Choroid plexus epithelial cell (primary cell): ENCODE data around the gene JMJD1C.
A peak's percentile ranks its signal among the peaks of the same experiment; 100 is the strongest.

Source experiments
- DNase-seq: peaks from one replicate; pipeline ENCODE4 v3.0.0-alpha.2; 2010; ENCODE audit warnings: low read depth
- H3K4me3 ChIP-seq: 2 replicates; pipeline ENCODE4 v1.5.1; 2011; ENCODE audit warnings: low read depth, mild to moderate bottlenecking, control low read depth, low read length, moderate library complexity
- CTCF ChIP-seq: conservative IDR thresholded peaks from 2 replicates; pipeline ENCODE4 v1.5.1; 2011; ENCODE audit warnings: low read depth, mild to moderate bottlenecking, control low read depth, inconsistent platforms, low read length, moderate library complexity

Gene JMJD1C

GRCh38 chr10:63430091-63430998, 35.4 kb downstream of the JMJD1C start:
- DNase-seq: peak; percentile 85
- no peak overlapping the region for H3K4me3 ChIP-seq
- no peak for TF ChIP-seq CTCF

GRCh38 chr10:63429281-63429680, 36.5 kb downstream of the JMJD1C start:
- no peak overlapping the region for H3K4me3 ChIP-seq
- DNase-seq: peak; percentile 54
- no peak for TF ChIP-seq CTCF

GRCh38 chr10:63427013-63427412, 38.8 kb downstream of the JMJD1C start:
- no peak overlapping the region for H3K4me3 ChIP-seq
- no peak for DNase-seq
- TF ChIP-seq CTCF: no peak

GRCh38 chr10:63425512-63425911, 40.3 kb downstream of the JMJD1C start:
- DNase-seq: no peak
- no peak for TF ChIP-seq CTCF
- H3K4me3 ChIP-seq: no peak overlapping the region

GRCh38 chr10:63424576-63424975, 41.2 kb downstream of the JMJD1C start:
- TF ChIP-seq CTCF: no peak

GRCh38 chr10:63423494-63423893, 42.3 kb downstream of the JMJD1C start:
- no peak overlapping the region for H3K4me3 ChIP-seq
- DNase-seq: no peak
- TF ChIP-seq CTCF: no peak

More at GRCh38 chr10:63424576-63424975, 41.2 kb downstream of the JMJD1C start:
- H3K4me3 ChIP-seq: no peak overlapping the region
- DNase-seq: no peak

GRCh38 chr10:63421591-63421990, 44.2 kb downstream of the JMJD1C start:
- no peak for DNase-seq
- no peak overlapping the region for H3K4me3 ChIP-seq
- no peak for TF ChIP-seq CTCF
